NCI-H460 (cell line): ENCODE measurements around the gene HCLS1. TPM values are rescaled to one million over a fixed set of nuclear protein-coding genes. Genes with fewer than 3 reads are reported as not detected.
"Not testable (repeated sequence)": the region's sequence is repeated elsewhere in the genome, so short reads cannot be mapped to it uniquely, and the experiment has no call there.

Experiments used
- DNase-seq: peaks from one replicate; pipeline ENCODE4 v3.0.0-alpha.2; 2016; ENCODE audit warnings: low read depth; ENCODE audit errors: extremely low read depth
- polyA plus RNA-seq: library from polyadenylated mRNA; depleted of rRNA; stranded (reverse); fragments of >200 nt; gene quantifications from 2 replicates; pipeline ENCODE4 v1.2.3, GENCODE V29; 2014; cell fraction: nucleus; rRNA removed
- total RNA-seq: library from RNA; depleted of rRNA; stranded (reverse); fragments of >200 nt; shearing (Covaris generic); gene quantifications from 2 replicates; pipeline ENCODE4 v1.2.3, GENCODE V29; 2014; rRNA removed

Gene HCLS1, protein sequence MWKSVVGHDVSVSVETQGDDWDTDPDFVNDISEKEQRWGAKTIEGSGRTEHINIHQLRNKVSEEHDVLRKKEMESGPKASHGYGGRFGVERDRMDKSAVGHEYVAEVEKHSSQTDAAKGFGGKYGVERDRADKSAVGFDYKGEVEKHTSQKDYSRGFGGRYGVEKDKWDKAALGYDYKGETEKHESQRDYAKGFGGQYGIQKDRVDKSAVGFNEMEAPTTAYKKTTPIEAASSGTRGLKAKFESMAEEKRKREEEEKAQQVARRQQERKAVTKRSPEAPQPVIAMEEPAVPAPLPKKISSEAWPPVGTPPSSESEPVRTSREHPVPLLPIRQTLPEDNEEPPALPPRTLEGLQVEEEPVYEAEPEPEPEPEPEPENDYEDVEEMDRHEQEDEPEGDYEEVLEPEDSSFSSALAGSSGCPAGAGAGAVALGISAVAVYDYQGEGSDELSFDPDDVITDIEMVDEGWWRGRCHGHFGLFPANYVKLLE
- total RNA-seq, result 3.8 and 7.3 TPM in 2 replicates
- 10.7 and 14.3 TPM in 2 replicates for polyA plus RNA-seq

DNA sequence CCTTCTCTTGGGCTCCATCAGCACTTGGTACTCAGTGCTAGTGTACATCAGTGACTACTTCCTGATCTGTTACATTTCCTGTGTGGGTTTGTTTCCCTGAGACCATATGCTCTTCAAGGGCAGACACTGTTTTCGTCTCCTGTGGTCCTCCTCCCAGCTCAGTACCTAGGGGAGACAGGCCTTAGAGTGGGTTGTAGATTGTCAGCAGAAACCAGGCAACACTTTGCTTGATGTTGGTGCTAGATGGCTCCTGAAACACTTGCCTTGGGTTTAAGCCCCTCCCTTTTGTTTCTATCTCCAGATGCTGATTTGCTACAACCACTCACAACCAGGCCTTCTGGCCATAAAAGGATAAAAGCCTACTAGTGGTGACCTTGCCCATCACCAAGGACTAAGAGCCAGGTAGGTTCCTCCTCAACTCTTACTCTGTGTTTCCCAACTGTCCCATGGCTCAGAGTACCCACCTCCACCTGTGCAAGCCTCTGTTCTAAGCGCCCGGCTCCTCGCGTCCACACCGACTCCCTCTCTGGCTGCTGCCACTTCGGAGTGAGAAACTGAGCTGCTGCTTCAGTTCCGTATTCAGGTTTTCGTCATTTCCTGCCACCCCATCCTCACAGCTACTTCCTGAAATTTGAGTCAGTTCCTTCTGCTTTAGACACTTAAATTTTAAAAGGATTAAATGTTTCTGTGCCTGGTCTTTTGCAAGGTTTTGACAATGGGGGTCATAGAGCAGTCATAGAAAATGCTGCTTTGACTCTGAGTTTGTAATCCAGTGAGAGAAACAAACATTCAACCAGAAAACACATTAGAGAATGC, at the start of gene HCLS1:
HCLS1 (minus strand) TSS at position 548 of the 816 bp plus-strand sequence. CDS start 2,556 bp downstream, outside the sequence.
- no peak for DNase-seq

DNA sequence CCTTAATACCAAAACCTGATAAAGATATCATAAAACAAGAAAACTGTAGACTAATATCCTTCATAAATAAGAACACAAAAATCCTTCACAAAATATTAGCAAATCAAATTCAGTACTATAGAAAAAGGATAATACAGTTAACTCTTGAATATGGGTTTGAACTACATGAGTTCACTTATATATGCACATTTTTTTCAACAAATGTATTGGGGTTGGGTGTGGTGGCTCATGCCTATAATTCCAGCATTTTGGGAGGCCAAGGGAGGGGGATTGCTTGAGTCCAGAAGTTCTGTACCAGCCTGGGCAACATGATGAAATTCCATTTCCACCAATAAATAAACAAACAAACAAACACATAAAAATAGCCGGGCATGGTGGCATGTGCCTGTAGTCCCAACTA, 49.6 kb upstream of the HCLS1 start:
- no peak for DNase-seq

DNA sequence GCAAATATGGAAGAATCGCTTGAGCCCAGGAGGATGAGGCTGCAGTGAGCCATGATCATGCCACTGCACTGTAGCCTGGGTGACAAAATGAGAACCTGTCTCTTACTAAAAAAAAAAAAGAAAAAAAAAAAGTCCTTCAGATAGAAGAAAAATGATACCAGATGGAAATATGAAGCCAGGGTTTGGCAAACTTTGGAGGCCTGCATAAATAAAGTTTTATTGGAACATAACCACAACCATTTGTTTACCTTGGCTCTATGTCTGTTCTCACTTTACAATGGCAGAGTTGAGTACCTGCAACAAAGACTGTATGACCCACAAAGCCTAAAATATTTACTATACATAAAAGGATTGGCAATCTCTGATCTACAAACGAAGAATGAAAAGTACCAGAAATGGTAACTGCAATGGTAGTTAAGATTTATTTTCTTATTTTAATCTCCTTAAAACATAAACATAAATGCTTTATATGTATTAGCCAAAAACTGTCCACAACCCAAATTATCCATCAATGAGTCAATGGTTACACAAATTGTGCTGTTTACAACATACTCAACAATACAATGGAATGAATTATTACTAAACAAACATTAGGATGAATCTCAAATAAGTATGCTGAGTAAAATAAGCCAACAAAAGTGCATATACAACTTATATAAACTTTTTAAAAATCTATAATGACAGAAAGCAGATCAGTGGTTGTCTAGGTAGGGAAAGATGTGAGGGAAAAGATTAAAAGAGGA, 47.0 kb upstream of the HCLS1 start:
- no peak for DNase-seq

DNA sequence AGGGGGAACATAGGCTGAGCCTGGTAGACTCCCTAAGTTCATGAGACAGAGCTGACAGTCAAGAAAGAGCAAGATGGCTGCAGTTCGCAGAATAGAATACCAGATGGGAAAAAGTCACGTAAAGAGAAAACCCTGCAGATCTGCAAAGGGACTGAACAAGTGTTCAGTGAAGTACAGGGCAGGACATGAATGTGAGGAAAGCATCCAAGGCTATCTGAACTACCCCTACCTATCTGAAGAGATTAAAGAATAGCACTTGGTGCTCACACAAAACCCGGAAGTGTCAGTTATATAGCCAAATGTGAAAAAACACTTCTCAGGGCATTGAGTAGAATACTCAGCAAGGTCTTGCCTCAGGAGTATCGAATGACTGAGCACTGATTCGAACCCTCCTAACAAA, 44.8 kb upstream of the HCLS1 start:
- no peak for DNase-seq

DNA sequence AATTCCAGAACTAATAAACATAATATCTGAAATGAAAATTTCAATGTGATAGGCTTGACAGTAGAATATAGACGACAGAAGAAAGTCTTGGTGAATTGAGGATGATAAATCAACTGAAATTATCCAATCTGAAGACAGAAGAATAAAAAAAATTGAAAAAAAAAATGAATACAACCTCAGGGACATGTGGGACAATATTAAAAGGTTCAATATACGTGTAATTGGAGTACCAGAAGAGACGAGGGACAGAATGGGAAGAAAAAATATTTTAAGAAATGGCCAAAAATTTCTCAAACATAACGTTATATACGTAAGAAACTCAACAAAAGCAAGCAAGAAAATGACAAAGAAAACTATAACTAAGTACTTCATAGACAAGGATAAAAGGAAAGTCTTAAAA, 43.3 kb upstream of the HCLS1 start:
- no peak for DNase-seq

DNA sequence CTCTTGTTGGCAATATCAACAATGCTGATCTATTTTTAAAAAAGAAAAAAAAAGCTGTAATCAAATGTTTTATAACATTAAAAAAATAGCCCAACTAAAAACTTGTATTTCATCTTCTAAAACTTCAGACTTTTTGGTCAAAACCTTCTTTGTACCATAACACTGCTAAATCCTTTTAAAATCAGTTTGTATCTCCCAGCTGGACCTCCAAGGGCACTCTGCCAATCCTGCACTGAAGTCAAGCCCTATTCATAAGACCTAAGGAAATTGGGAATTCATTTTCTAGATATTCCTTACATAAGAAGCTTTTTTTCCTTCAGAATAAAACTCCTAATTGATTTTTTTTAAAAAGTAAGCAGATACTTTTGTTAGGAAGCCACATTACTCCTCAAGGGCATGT, 38.2 kb upstream of the HCLS1 start:
- DNase-seq, result no peak

DNA sequence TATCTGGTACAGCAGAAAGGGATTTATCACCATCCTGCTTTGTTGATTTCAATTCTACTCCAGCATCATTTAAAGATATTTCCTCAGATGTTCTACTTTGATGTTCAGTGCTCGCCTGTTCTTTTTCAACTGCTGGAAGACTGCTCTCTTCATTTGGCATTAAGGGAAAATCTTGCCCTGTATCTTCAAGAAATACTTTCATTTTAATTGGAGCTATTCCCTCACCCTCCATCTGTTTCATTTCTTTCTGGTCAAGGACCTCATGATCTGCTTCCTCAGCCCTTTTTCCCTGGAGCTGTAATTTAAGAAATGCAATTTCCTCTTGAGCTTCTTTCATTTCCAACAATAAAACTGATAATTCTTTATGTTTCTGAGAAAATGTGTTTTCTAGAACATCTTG, 37.8 kb upstream of the HCLS1 start:
- DNase-seq, result no peak

DNA sequence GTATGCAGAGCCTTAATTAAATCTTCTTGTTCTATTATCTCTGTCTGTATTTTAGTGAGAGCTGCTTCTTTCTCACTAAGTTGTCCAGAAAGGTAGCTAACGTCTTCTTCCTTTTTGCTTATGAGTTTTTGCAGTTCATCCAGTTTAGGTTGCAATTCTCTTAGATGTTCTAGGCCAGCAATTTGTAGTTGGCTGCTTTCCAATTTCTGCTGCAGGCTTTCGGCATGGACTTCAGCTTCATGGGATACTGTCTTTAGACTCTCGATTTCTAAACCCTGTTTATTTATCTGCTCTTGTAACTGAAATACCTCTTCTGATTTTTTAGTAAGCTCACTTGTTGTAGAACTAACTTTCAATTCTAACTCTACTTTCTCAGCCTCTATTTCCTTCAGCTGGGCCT, 35.5 kb upstream of the HCLS1 start:
- no peak for DNase-seq

DNA sequence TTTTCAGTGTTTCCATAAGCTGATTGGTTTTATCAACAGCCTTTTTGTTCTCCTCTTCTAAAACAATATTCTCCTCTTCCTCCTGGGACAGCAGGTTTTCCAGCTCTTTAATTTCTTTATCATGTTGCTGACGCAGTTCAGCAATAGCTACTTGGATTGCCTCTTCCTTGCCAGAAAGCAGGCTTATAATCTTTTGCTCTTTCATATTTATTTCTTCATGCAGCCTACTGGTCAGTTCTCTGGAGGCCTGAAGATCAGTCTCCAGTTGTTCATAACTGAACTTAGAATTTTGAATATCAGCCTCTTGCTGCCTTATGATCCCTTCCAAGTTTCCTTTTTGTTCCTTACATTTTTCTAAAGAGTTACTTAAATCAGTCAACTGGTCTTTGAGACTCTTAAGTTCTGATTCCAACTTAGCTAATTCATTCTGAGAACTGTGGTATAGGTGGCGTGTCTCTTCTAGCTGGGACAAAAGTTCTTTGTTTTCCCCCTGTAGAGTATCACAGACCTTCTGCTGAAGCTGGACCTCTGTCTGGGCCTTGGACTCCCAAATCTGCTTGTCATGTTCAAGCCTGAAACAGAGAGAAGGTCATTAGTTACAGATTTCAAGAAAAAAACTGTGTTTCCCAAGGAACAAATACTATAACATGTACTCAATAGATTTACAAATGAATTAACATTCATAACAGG, 31.5 kb upstream of the HCLS1 start:
- no peak for DNase-seq

DNA sequence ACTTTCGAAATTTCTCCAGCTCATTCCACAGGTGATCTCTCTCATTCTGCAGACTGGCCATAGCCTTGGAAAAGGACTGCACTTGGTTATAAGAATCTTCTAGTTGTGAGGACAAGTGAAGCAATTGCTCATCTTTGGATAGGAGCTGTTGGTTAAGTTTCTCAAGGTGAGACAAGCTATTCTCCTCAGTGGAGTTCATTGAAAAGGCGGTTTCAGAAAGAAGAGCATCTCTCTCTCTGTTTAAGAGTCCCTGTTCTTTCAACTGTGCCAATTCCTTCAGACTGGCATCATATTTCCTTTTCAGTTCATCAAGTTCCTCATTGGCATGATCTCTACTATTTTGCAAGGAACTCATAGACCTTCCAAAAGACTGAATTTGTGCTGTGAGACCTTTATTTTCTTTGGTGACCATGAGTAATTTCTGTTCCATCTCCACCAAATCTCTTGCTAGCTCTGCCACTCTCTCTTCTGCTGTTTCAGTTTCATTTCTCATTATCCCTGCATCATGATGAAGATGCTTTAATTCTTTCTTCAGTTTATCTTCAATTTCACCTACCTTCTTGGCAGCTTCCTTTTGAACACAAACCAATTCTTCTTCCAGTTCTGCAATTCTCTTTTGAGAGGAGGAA, 30.2 kb upstream of the HCLS1 start:
- no peak for DNase-seq

DNA sequence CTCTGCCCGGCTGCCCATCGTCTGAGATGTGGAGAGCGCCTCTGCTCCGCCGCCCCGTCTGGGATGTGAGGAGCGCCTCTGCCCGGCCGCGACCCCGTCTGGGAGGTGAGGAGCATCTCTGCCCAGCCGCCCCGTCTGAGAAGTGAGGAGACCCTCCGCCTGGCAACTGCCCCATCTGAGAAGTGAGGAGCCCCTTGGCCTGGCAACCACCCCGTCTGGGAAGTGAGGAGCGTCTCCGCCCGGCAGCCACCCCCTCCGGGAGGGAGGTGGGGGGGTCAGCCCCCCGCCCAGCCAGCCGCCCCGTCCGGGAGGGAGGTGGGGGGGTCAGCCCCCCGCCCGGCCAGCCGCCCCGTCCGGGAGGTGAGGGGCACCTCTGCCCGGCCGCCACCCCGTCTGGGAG, 28.0 kb upstream of the HCLS1 start:
- DNase-seq, result not testable (repeated sequence)

DNA sequence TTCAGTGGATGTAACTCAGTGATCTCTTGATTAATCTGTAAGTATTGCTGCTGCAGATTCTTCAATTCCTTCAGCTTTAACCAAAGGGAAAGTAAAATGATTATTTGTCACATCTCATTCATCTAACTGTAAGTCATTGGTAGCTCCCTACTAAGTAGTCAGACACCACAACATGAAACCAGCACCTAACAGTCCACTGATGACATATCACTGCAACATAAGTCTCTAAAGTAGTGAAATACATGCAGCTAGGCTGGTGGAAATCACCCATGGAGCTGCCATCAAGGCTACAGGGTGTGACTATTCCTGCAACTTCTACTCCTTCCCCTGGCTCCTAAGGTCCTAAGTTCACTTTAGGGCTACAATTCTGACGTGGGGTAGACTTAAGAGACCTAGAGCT, 21.1 kb upstream of the HCLS1 start:
- no peak for DNase-seq

DNA sequence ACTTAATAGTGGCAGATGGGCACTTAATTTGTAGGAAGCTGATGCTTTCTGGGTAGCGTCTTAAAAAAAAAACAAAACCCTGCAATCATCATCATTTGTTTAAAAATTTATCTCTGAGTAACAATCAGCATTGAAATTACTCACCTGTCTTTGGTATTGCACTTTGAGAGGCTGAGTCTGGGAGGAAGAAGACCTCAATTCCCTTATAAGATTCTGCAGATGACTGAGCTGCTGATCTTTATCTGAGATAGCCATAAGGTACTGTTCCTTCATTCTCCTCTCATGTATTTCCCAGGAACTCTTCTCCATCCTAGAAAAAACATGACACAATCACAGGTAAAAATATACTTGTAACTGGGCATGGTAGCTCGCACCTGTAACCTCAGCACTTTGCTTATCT, 16.4 kb upstream of the HCLS1 start:
- no peak for DNase-seq

DNA sequence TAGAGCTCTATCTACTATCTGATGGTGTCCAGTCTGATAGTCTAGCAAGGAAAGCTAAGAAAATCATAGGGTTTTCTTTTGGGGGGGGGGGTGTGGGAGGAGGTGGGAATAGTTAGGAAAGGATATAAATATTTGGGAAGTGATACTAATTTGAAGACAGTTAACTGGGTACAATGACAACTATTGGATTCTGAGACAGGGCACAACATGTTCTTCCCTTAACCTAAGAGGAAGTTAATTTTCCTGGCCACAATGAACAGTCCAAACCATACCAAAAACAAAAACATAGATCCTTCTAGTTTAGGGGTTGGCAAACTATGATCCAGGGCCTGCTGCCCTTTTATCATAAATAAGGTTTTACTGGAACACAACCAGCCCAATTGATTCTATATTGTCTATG, 10.0 kb upstream of the HCLS1 start:
- no peak for DNase-seq

DNA sequence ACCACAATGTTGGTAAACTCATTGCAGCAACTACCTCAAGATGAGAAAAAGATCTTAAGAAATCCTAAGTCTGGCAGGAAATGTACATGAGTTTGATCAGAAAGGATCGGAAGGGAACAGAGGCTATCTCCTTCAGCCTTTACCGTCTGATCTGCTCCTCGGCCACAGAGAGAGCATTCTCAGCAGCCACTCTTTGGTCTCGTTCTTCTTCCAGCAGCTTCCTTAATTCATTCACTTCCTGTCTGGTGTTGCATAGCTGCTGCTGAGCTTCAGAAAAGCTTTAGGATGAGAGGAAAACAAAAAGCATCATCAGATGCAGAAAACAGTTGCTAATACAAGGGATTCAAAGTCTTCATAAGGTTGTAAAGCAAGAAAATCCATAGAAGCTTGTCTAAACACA, 6.6 kb upstream of the HCLS1 start:
- DNase-seq, result no peak

DNA sequence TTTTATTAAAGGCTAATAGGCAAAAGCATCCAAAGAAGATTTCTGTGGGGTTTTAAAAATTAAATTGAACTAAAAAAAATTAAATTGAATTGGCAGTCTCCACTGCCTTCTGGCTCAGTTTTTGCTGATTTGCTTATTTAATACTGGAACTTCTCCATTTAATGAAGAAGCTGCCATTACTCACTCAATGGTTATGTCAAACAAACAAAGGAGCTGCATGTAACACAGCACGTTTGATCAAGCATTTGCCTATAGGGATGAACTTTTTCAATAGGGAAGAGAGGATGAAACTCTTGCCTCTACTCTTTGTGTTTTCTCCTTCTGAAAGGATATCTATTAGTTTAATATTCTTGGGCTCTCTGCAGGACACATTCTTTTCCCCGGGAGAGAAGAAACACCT, 4.8 kb upstream of the HCLS1 start:
- no peak for DNase-seq

DNA sequence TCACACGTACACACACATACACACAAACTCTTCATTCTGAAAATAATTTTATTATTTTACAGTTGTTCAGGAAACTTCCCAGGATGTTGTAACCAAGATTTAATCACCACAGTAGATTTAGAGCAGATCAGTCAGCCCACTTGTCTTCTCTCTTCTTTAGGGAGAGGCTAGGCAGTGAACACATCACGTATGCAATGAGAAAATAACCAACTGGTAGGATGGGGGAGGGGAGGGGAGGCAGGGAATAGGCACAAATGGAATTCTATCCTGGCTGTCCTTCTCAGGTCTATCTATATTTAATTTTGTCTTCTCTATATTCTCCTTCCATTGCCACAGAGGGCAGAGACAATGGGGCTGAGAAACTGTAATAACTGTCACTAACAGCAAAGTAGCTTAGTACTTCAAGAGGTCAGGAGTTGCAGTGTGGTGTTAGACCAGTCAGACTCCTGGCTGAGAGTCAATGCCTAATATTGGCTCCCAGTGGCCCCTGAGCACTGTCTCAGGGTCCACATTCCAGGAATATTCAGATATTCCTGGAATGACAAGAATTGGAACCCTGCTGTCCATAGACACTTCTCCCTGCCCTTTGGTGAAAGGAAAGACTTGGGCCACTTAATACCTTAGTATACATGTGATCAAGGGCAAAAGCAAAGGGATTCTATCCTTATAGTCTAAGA, 2.6 kb upstream of the HCLS1 start:
- no peak for DNase-seq

DNA sequence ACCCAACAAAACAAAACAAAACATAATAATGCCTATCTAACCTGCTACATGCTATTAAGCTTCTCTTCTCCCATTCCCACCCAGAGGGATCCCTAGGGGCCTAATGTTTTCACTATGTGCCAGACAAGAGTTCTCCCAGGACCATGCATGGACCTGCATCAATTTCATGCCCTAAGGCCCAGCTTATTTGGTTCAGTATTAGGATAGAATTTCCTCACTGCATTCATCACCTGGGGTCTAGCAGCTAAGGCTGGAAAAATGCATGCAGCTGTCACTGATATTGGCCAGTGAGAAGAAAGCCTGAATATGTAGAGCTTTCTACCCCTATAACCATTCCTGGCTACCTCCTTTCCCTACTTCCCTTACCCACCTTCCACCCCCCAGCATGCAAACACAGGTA, 2.0 kb upstream of the HCLS1 start:
- DNase-seq, result no peak

DNA sequence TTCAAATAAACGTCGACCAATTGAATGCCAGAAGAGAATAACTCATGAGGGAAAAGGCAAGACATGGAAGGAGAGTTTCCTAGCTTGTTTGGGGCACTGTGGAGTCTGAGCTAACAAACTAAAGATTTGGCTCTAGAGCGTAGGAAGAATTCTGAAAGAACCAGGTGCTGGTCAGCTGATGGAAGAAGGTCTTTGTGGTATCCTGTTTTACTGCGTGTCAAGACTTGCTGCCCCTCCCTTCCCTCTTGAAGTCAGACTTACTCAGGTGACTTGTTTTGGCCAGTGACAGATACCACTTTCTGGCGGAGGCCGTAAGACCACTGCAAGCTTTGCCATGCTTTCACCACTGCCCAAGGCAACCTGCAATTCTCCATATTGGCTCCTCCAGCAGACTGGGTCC, 673 bp upstream of the HCLS1 start:
- no peak for DNase-seq
